Activated CD4-positive, alpha-beta memory T cell treated with anti-CD3 and anti-CD28 coated beads for 36 hours (primary cell): ENCODE results near the gene LAMTOR5. TPM values are rescaled to one million over a fixed set of nuclear protein-coding genes. Genes with fewer than 3 reads are reported as not detected.
"Not testable (repeated sequence)": the region's sequence is repeated elsewhere in the genome, so short reads cannot be mapped to it uniquely, and the experiment has no call there.

Experiments
- CTCF ChIA-PET: fragments of 350-600 bp; sonication (Branson Sonifier 250); formaldehyde crosslinking; loops from one replicate; lab custom pipeline; 2021; ENCODE audit warnings: antibody characterized with exemption, inconsistent platforms; lab: Charles Lee
- POLR2A ChIA-PET: fragments of 350-600 bp; sonication (Branson Sonifier 250); formaldehyde crosslinking; loops from one replicate; lab custom pipeline; 2021; ENCODE audit warnings: antibody characterized with exemption; lab: Charles Lee
- DNase-seq: peaks from one replicate; pipeline ENCODE4 v3.0.0-alpha.2; 2020
- H3K27ac Mint-ChIP-seq: one replicate; pipeline ENCODE4 v1.8.0; 2021; ENCODE audit warnings: mixed read lengths
- H3K27me3 Mint-ChIP-seq: one replicate; pipeline ENCODE4 v1.8.0; 2021; ENCODE audit warnings: mixed read lengths
- H3K36me3 Mint-ChIP-seq: one replicate; pipeline ENCODE4 v1.8.0; 2021; ENCODE audit warnings: mixed read lengths
- H3K4me1 Mint-ChIP-seq: one replicate; pipeline ENCODE4 v1.8.0; 2021; ENCODE audit warnings: low read depth, mixed read lengths
- H3K4me3 Mint-ChIP-seq: one replicate; pipeline ENCODE4 v1.8.0; 2021; ENCODE audit warnings: mild to moderate bottlenecking, mixed read lengths
- H3K9me3 Mint-ChIP-seq: one replicate; pipeline ENCODE4 v1.8.0; 2021; ENCODE audit warnings: mixed read lengths
- intact Hi-C: fragments of 100-400 bp; cut with micrococcal nuclease; formaldehyde crosslinking; loops from one replicate; pipeline ENCODE4 v1.15.1; 2023
- total RNA-seq, 2 experiments: library from RNA; stranded (reverse); gene quantifications; one replicate each; pipeline ENCODE4 v1.2.3, GENCODE V29; 2021

Gene LAMTOR5
- total RNA-seq, 2 experiments from 2014 or later, result 151 to 153 TPM

- Mint-ChIP-seq H3K27ac (peak overlapping the region; percentile 20), H3K4me3 (peak overlapping the region; percentile 100), H3K4me1 (peaks cover 17% of the 10 kb centered on the region), H3K36me3 (peaks cover 17% of the 10 kb centered on the region)
- H3K9me3 Mint-ChIP-seq, H3K27me3 Mint-ChIP-seq, DNase-seq: not testable (repeated sequence)
- intact Hi-C loops, result loop anchor here (2.0 kb wide), 1 partner anchor 196 kb away; the partner anchor contains the start of gene KCNC4
- POLR2A ChIA-PET, result interaction anchor here (1.1 to 1.6 kb wide), 2 partner anchors 69 to 70 kb away, joined by 3 to 9 read pairs; no protein-coding TSS in a partner anchor
- CTCF ChIA-PET, result interaction anchor here (1.2 to 2.0 kb wide), 2 partner anchors 90 to 199 kb away, joined by 3 to 7 read pairs; no protein-coding TSS in a partner anchor
These were observed 1.1 kb downstream of the LAMTOR5 start for GRCh38 chr1:110406407-110406806.

- no peak overlapping the region for H3K4me3 Mint-ChIP-seq
- DNase-seq, result no peak
These were observed 3.1 kb downstream of the LAMTOR5 start for GRCh38 chr1:110404401-110404800.

GRCh38 chr1:110403805-110404204 is 3.7 kb downstream of the LAMTOR5 start:
- DNase-seq, result no peak
- ChIA-PET POLR2A (no interaction called here), CTCF (interaction anchor here (0.6 kb wide), 1 partner anchor 37 kb away, joined by 4 read pairs; no protein-coding TSS in a partner anchor)
- Mint-ChIP-seq H3K4me1 (peaks cover 17% of the 10 kb centered on the region), H3K36me3 (peaks cover 23% of the 10 kb centered on the region), H3K27me3 (no peaks in the 10 kb centered on the region), H3K27ac (no peak overlapping the region), H3K4me3 (no peak overlapping the region), H3K9me3 (no peaks in the 10 kb centered on the region)
- intact Hi-C loops, result no loop called here

More at GRCh38 chr1:110404401-110404800, 3.1 kb downstream of the LAMTOR5 start:
- Mint-ChIP-seq H3K4me1 (peaks cover 17% of the 10 kb centered on the region), H3K36me3 (peaks cover 23% of the 10 kb centered on the region), H3K9me3 (no peaks in the 10 kb centered on the region), H3K27me3 (no peaks in the 10 kb centered on the region), H3K27ac (no peak overlapping the region)
- ChIA-PET CTCF (interaction anchor here (0.8 to 2.0 kb wide), 3 partner anchors 56 to 197 kb away, joined by 3 to 7 read pairs (median 3); partner anchors contain the start of gene RBM15), POLR2A (interaction anchor here (1.4 kb wide), 1 partner anchor 17 kb away, joined by 3 read pairs; no protein-coding TSS in a partner anchor)
- intact Hi-C loops, result no loop called here

GRCh38 chr1:110396259-110396958 is 11.1 kb downstream of the LAMTOR5 start:
- DNase-seq, H3K27ac Mint-ChIP-seq, H3K4me3 Mint-ChIP-seq, H3K27me3 Mint-ChIP-seq, H3K4me1 Mint-ChIP-seq, intact Hi-C loops, H3K9me3 Mint-ChIP-seq: not testable (repeated sequence)
- peaks cover 26% of the 10 kb centered on the region for H3K36me3 Mint-ChIP-seq
- ChIA-PET CTCF (interaction anchor here (0.6 kb wide), 1 partner anchor 84 kb away, joined by 3 read pairs; no protein-coding TSS in a partner anchor), POLR2A (interaction anchor here (1.3 kb wide), 1 partner anchor 11 kb away, joined by 3 read pairs; the partner anchor contains the start of gene LAMTOR5)

- Mint-ChIP-seq H3K27ac (no peak overlapping the region), H3K4me1 (no peaks in the 10 kb centered on the region)
These were observed 13.0 kb downstream of the LAMTOR5 start for GRCh38 chr1:110394493-110394820.

GRCh38 chr1:110393691-110394492 is 13.6 kb downstream of the LAMTOR5 start:
- CTCF ChIA-PET, result interaction anchor here (1.0 to 1.2 kb wide), 3 partner anchors 18 to 102 kb away, joined by 3 read pairs; no protein-coding TSS in a partner anchor
- POLR2A ChIA-PET, result no interaction called here
- no peak for DNase-seq
- intact Hi-C loops, result no loop called here
- H3K4me1 Mint-ChIP-seq, result no peaks in the 10 kb centered on the region
- H3K9me3 Mint-ChIP-seq, result no peaks in the 10 kb centered on the region
- H3K36me3 Mint-ChIP-seq, result peaks cover 20% of the 10 kb centered on the region
- H3K27me3 Mint-ChIP-seq, result no peaks in the 10 kb centered on the region
- no peak overlapping the region for H3K4me3 Mint-ChIP-seq
- no peak overlapping the region for H3K27ac Mint-ChIP-seq

More at GRCh38 chr1:110394493-110394820, 13.0 kb downstream of the LAMTOR5 start:
- peaks cover 20% of the 10 kb centered on the region for H3K36me3 Mint-ChIP-seq
- ChIA-PET POLR2A (no interaction called here), CTCF (interaction anchor here (1.5 kb wide), 1 partner anchor 192 kb away, joined by 4 read pairs; no protein-coding TSS in a partner anchor)
- intact Hi-C loops, result no loop called here
- H3K27me3 Mint-ChIP-seq, result no peaks in the 10 kb centered on the region
- no peak for DNase-seq
- no peak overlapping the region for H3K4me3 Mint-ChIP-seq
- no peaks in the 10 kb centered on the region for H3K9me3 Mint-ChIP-seq

GRCh38 chr1:110393286-110393685 is 14.2 kb downstream of the LAMTOR5 start:
- Mint-ChIP-seq H3K4me3 (no peak overlapping the region), H3K9me3 (no peaks in the 10 kb centered on the region), H3K27ac (no peak overlapping the region), H3K36me3 (peaks cover 19% of the 10 kb centered on the region), H3K27me3 (no peaks in the 10 kb centered on the region), H3K4me1 (no peaks in the 10 kb centered on the region)
- POLR2A ChIA-PET, result no interaction called here
- intact Hi-C loops, result no loop called here
- CTCF ChIA-PET, result interaction anchor here (1.0 to 1.2 kb wide), 3 partner anchors 19 to 103 kb away, joined by 3 read pairs; no protein-coding TSS in a partner anchor
- DNase-seq, result no peak

GRCh38 chr1:110390692-110391245 is 16.7 kb downstream of the LAMTOR5 start, which contains the start of gene SLC16A4:
Gene SLC16A4 (minus strand): TSS chr1:110391026. CDS start chr1:110389323, 1,703 bp downstream.
- Mint-ChIP-seq H3K36me3 (peaks cover 19% of the 10 kb centered on the region), H3K27ac (no peak within 1 kb of the TSS), H3K9me3 (no peaks in the 10 kb centered on the region), H3K27me3 (no peaks in the 10 kb centered on the region), H3K4me1 (peaks cover 6% of the 10 kb centered on the region), H3K4me3 (no peak within 1 kb of the TSS)
- ChIA-PET CTCF (no interaction called here), POLR2A (no interaction called here)
- intact Hi-C loops, result no loop called here
- no peak for DNase-seq

- Mint-ChIP-seq H3K4me3 (no peak overlapping the region), H3K36me3 (peaks cover 12% of the 10 kb centered on the region), H3K9me3 (no peaks in the 10 kb centered on the region), H3K27me3 (no peaks in the 10 kb centered on the region), H3K27ac (no peak overlapping the region), H3K4me1 (peaks cover 6% of the 10 kb centered on the region)
- intact Hi-C loops, result no loop called here
- ChIA-PET CTCF (interaction anchor here (0.6 kb wide), 1 partner anchor 108 kb away, joined by 3 read pairs; no protein-coding TSS in a partner anchor), POLR2A (no interaction called here)
- DNase-seq, result no peak
These were observed 17.4 kb downstream of the LAMTOR5 start for GRCh38 chr1:110390096-110390495.

GRCh38 chr1:110387048-110387754 is 20.3 kb downstream of the LAMTOR5 start:
- POLR2A ChIA-PET, result interaction anchor here (1.3 kb wide), 1 partner anchor 18 kb away, joined by 3 read pairs; no protein-coding TSS in a partner anchor
- Mint-ChIP-seq H3K9me3 (no peaks in the 10 kb centered on the region), H3K4me3 (no peak overlapping the region), H3K36me3 (peaks cover 4% of the 10 kb centered on the region), H3K27ac (no peak overlapping the region), H3K4me1 (peaks cover 20% of the 10 kb centered on the region), H3K27me3 (no peaks in the 10 kb centered on the region)
- CTCF ChIA-PET, result interaction anchor here (0.9 to 1.0 kb wide), 3 partner anchors 26 to 327 kb away, joined by 3 read pairs; no protein-coding TSS in a partner anchor
- intact Hi-C loops, result no loop called here
- DNase-seq, result no peak

- peaks cover 20% of the 10 kb centered on the region for H3K4me1 Mint-ChIP-seq
- CTCF ChIA-PET, result interaction anchor here (1.8 kb wide), 1 partner anchor 182 kb away, joined by 5 read pairs; no protein-coding TSS in a partner anchor
These were observed 22.1 kb downstream of the LAMTOR5 start for GRCh38 chr1:110385369-110385768.

More at GRCh38 chr1:110385369-110385768, 22.1 kb downstream of the LAMTOR5 start:
- DNase-seq, result no peak
- no peaks in the 10 kb centered on the region for H3K9me3 Mint-ChIP-seq
- H3K4me3 Mint-ChIP-seq, result no peak overlapping the region
- no peaks in the 10 kb centered on the region for H3K27me3 Mint-ChIP-seq
- H3K36me3 Mint-ChIP-seq, result peaks cover 4% of the 10 kb centered on the region
- no peak overlapping the region for H3K27ac Mint-ChIP-seq
- intact Hi-C loops, result no loop called here
- POLR2A ChIA-PET, result no interaction called here
